BJ (cell line): ENCODE measurements around the gene DEDD2. TPM values are rescaled to one million over a fixed set of nuclear protein-coding genes. Genes with fewer than 3 reads are reported as not detected.

Experiments used
- CTCF ChIA-PET: fragments of 350-600 bp; formaldehyde crosslinking; extraction: SDS; loops from one replicate; lab custom pipeline; 2021; ENCODE audit warnings: antibody characterized with exemption, inconsistent platforms; lab: Yijun Ruan, JAX
- POLR2A ChIA-PET: fragments of 300-600 bp; sonication (Branson Sonifier 250); formaldehyde crosslinking; extraction: SDS; loops from one replicate; lab custom pipeline; 2021; ENCODE audit warnings: antibody characterized with exemption; lab: Charles Lee
- DNase-seq: peaks from one replicate; pipeline ENCODE4 v3.0.0-alpha.2; 2011; ENCODE audit warnings: low read depth
- H3K27me3 ChIP-seq: 2 replicates; pipeline ENCODE4 v1.6.0; 2011; ENCODE audit warnings: low read length; ENCODE audit not compliant: control insufficient read depth, insufficient read depth
- H3K36me3 ChIP-seq: 2 replicates; pipeline ENCODE4 v1.5.1; 2011; ENCODE audit warnings: low read length; ENCODE audit not compliant: control insufficient read depth, insufficient read depth
- H3K4me3 ChIP-seq: 2 replicates; pipeline ENCODE4 v1.5.1; 2011; ENCODE audit warnings: low read depth, mild to moderate bottlenecking, control low read depth, low read length
- polyA plus RNA-seq: library from polyadenylated mRNA; depleted of rRNA; stranded (reverse); fragments of >200 nt; gene quantifications from 2 replicates; pipeline ENCODE4 v1.2.3, GENCODE V29; 2011
- TF ChIP-seq, protein P1 (sequence below): IDR thresholded peaks from 2 replicates; pipeline ENCODE4 v1.5.1; 2011; ENCODE audit warnings: low read depth, mild to moderate bottlenecking, control low read depth, inconsistent platforms, low read length, moderate library complexity; ENCODE audit not compliant: insufficient read depth

Gene DEDD2
- polyA plus RNA-seq, 1 experiment = 30.4 TPM

DNA sequence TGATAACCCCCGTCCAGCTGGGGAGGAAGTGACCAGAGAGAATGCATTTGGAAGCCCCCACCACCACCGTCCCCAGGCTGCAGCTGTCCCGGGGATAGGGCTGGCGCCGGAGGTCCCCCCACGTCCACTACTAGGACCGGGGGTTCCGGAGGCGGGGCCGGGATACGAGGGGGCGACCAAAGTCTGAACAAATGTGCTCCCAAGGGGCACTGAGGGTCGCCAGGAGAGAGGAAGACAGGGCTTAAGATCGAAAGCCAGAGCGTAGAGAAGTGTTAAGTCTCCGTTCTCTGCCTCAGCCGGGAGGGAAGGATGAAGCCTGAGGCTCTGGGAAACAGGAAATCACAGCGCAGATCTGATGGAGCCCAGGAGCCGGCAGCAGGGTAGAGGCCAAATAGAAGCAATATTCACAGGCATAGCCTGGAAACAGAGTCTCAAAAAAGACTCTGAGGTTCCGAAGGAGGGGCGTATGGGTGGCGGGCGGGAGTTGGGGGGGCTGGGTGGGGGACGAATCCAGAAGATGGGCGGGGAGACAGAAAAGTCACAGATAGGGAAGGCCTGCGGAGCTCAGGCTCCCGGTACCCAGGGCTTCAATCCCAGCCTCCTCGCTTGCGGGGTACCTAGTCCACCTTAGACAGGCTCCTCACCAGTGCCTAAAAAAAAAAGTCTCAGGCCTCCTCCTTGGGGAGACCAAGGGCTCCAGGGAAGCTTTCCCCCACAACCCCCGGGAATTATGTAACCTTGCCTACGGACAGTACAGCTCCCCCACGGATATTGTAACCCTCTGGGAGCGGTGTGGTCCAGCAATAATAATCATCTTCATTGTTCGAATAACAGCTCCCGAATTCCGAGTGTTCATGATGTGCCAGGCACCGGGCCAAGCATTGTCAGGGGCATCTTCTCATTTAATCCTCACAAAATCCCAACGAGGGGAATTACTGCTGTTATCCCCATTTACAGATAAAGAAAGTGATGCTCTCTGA lies 38.6 kb upstream of the DEDD2 start:
- TF ChIP-seq, protein P1, sequence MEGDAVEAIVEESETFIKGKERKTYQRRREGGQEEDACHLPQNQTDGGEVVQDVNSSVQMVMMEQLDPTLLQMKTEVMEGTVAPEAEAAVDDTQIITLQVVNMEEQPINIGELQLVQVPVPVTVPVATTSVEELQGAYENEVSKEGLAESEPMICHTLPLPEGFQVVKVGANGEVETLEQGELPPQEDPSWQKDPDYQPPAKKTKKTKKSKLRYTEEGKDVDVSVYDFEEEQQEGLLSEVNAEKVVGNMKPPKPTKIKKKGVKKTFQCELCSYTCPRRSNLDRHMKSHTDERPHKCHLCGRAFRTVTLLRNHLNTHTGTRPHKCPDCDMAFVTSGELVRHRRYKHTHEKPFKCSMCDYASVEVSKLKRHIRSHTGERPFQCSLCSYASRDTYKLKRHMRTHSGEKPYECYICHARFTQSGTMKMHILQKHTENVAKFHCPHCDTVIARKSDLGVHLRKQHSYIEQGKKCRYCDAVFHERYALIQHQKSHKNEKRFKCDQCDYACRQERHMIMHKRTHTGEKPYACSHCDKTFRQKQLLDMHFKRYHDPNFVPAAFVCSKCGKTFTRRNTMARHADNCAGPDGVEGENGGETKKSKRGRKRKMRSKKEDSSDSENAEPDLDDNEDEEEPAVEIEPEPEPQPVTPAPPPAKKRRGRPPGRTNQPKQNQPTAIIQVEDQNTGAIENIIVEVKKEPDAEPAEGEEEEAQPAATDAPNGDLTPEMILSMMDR = no peak
- peak overlapping the region; percentile 100 for H3K4me3 ChIP-seq
- H3K27me3 ChIP-seq = no peaks in the 10 kb centered on the region
- H3K36me3 ChIP-seq = no peaks in the 10 kb centered on the region
- ChIA-PET CTCF (interaction anchor here (0.6 to 1.9 kb wide), 6 partner anchors 10 to 148 kb away, joined by 3 to 10 read pairs (median 4); no protein-coding TSS in a partner anchor), POLR2A (interaction anchor here (0.5 kb wide), 1 partner anchor 578 kb away, joined by 5 read pairs; no protein-coding TSS in a partner anchor)
- DNase-seq = no peak

DNA sequence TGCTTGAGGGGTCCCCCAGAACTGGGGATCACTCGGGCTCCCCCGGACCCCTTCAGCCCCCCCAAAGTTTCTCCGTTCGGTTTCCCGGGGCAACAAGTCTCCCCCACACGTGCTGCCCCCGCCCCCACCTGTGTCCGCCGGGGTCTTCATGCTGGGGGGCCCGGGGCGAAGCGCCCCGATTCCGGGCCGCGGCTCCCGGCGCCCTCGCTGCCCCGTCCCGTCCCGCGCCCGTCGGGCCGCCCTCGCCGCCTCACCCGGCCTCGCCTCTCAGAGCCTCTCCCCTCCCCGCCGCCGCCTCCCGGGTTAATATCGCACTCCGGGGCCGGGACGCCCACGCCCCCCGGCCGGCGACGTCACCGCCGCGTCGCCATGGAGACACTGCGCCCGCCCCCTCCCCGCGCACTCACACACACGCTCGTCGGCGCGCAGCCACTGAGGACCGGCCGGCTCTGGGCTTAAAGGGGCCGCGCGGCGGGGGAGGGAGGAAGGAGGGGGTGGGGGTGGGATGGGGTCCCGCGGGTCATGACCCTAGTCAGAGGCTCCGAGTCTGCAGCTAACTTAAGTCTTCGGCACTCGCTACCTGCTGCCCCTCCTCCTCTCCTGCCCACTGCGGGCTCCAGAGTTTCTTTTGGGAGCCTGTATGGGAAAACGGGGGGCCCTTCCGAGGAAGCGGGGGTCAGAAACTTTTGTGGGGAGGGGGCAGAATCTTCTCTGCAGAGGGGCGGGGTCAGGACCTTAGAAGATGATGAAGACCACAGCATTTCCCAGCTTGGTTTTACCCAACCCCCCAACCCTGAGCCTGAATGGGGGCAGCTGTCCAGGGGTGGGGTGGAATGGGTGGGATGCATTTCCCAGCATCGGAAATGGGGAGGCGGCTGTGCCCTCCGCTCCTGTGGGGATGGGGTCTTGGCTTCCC lies 37.6 kb upstream of the DEDD2 start, which contains the start of gene ERF:
TSS of gene ERF (minus strand) at position 279 of the 916 bp plus-strand sequence. CDS start at position 150, 129 bp downstream.
- H3K36me3 ChIP-seq = peaks cover 1% of the 10 kb centered on the region; the same call in 1 of the 2 replicates
- H3K4me3 ChIP-seq = peak within 1 kb of the TSS; percentile 100
- TF ChIP-seq, protein P1 = no peak
- H3K27me3 ChIP-seq = no peaks in the 10 kb centered on the region
- ChIA-PET POLR2A (no interaction called here), CTCF (interaction anchor here (1.1 to 1.9 kb wide), 4 partner anchors 9 to 146 kb away, joined by 3 to 10 read pairs (median 7); no protein-coding TSS in a partner anchor)
- peak; percentile 38 for DNase-seq

DNA sequence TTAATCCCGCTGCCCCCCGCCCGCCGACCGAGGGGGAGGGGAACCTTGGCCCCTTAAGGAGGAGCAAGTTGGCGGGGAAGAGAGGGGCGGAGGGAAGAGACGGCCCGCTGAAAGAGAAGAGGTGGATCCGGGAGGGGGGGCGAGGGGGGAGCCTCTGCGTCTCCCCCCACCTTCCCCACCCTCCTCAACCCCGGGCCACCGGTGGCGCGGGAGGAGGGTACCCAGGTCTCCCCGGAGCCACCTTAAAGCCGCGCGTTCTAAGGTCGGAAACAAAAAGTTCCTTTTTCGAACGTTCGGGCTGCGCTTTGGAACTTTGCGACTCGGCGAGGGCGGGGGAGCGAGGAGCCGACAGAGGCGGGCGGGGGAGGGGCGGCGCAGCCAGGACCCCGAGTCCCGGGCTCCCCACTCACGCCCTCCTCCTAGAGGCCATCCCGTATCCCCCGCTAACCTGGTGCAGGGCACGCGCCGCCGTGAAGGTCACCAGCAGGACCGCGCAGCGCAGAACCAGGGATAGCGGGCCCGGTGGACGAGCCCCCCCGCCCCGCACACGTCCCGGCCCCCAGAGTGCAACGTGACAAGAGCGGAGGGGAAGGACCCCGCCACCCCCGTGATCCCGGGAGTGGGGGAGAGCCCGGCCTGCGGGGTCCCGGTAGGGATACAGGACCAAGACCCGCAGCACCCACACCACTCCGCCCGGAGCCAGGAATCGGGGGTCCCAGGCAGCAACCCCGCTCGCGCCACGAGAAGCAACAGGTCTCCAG lies 36.8 kb upstream of the DEDD2 start:
- Histone ChIP-seq H3K36me3 (peaks cover 1% of the 10 kb centered on the region), H3K4me3 (peak overlapping the region; percentile 100), H3K27me3 (no peaks in the 10 kb centered on the region)
- CTCF ChIA-PET = no interaction called here
- POLR2A ChIA-PET = no interaction called here
- DNase-seq = no peak
- TF ChIP-seq, protein P1 = no peak

DNA sequence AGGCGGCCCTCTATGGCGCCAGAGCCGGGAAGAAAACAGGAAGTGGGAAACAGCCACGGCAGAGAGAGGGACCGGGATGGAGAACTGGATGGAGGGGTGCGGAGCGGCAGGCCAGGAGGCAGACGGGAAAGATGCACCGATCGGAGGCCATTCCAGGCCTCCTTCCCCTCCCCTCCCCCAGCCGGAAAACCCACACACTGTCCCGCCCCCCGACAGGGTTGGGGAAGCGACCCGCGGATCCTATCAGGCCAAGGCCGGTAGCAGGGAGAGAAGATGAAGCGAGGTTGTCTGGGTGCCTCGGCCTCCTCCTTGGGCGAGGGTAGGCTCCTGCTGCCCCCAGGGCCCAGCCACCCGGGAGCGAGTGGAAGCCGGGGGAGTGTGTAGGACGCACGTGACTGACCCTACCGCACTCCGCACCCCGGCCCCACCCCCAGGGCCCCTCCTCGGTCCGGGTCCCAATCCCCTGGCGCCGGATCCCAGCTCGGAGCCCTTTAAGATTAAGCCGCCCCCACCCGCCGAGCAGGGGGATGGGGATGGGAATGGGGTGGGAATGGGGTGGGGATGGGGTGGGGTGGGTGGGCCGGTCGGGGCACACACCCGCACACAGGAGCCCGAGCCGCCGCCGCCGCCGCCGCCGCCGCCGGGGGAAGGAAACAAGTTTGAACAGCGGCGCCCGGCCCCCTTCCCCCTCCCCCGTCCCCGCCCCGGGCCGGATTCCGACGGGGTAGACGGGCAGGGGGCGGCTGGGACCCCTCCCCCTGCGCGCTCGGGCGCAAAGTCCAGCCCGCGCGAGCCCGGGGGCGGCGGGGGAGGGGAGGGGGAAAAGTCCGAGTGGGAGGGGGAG lies 36.0 kb upstream of the DEDD2 start:
- H3K4me3 ChIP-seq = peak overlapping the region; percentile 100
- CTCF ChIA-PET = interaction anchor here (2.3 kb wide), 1 partner anchor 44 kb away, joined by 8 read pairs; no protein-coding TSS in a partner anchor
- no peaks in the 10 kb centered on the region for H3K27me3 ChIP-seq
- POLR2A ChIA-PET = no interaction called here
- TF ChIP-seq, protein P1 = no peak
- no peak for DNase-seq
- H3K36me3 ChIP-seq = peaks cover 8% of the 10 kb centered on the region
